ENCODE measurements around the gene RUSF1.
"Not testable (repeated sequence)": the region's sequence is repeated elsewhere in the genome, so short reads cannot be mapped to it uniquely, and the experiment has no call there.

Gene RUSF1

DNA sequence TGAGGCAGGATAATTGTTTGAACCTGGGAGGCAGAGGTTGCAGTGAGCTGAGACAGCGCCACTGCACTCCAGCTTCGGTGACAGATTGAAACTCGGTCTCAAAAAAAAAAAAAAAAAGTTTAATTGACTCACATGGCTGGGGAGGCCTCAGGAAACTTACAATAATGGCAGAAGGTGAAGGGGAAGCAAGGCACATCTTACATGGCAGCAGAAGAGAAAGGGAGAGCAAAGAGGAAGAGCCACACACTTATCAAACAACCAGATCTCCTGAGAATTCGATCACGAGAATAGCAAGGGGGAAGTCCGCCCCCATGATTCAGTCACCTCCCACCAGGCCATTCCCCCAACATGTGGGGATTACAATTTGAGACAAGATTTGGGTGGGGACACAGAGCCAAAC, 62.3 kb downstream of the RUSF1 start:
- DNase-seq, result not testable (repeated sequence)

- DNase-seq, result no peak
Observed at GRCh38 chr16:31441956-31442355, 66.2 kb downstream of the RUSF1 start.

GRCh38 chr16:31440516-31441184, 67.5 kb downstream of the RUSF1 start:
- DNase-seq, result no peak

GRCh38 chr16:31439519-31439918, 68.7 kb downstream of the RUSF1 start:
- no peak for DNase-seq
